H9 (cell line): ENCODE results near the gene KIF6. TPM values are rescaled to one million over a fixed set of nuclear protein-coding genes. Genes with fewer than 3 reads are reported as not detected.

Source experiments
- DNase-seq: peaks from one replicate; pipeline ENCODE4 v3.0.0-alpha.2; 2017
- H2AFZ ChIP-seq: one replicate; pipeline ENCODE4 v1.6.1; 2013; ENCODE audit warnings: mild to moderate bottlenecking, low read length, control low read depth, moderate library complexity
- H2AK5ac ChIP-seq: 2 replicates; pipeline ENCODE4 v1.6.1; 2013; ENCODE audit warnings: low read length, control low read depth, mixed read lengths; ENCODE audit not compliant: insufficient read length
- H2BK120ac ChIP-seq: one replicate; pipeline ENCODE4 v1.6.1; 2013; ENCODE audit warnings: low read depth, mild to moderate bottlenecking, low read length, control low read depth, inconsistent platforms; ENCODE audit not compliant: poor library complexity, severe bottlenecking
- H2BK12ac ChIP-seq: 2 replicates; pipeline ENCODE4 v1.6.1; 2013; ENCODE audit warnings: low read length, control low read depth, mixed read lengths, low read depth; ENCODE audit not compliant: insufficient read length
- H2BK15ac ChIP-seq: 2 replicates; pipeline ENCODE4 v1.6.1; 2013; ENCODE audit warnings: low read depth, low read length, control low read depth
- H2BK20ac ChIP-seq: one replicate; pipeline ENCODE4 v1.6.1; 2013; ENCODE audit warnings: low read depth, mild to moderate bottlenecking, low read length, control low read depth, inconsistent platforms; ENCODE audit not compliant: poor library complexity, severe bottlenecking
- H2BK5ac ChIP-seq: 2 replicates; pipeline ENCODE4 v1.6.1; 2013; ENCODE audit warnings: low read length, control low read depth, mixed read lengths; ENCODE audit not compliant: insufficient read length
- H3K14ac ChIP-seq: 2 replicates; pipeline ENCODE4 v1.6.1; 2013; ENCODE audit warnings: low read length, control low read depth; ENCODE audit not compliant: insufficient read depth
- H3K18ac ChIP-seq: 2 replicates; pipeline ENCODE4 v1.6.1; 2013; ENCODE audit warnings: low read depth, mild to moderate bottlenecking, mixed read lengths, low read length, control low read depth; ENCODE audit not compliant: insufficient read length
- H3K23ac ChIP-seq: 2 replicates; pipeline ENCODE4 v1.6.1; 2013; ENCODE audit warnings: low read length, control low read depth, mixed read lengths, low read depth; ENCODE audit not compliant: insufficient read length
- H3K23me2 ChIP-seq: 2 replicates; pipeline ENCODE4 v1.6.1; 2013; ENCODE audit warnings: low read depth, mild to moderate bottlenecking, mixed read lengths, low read length, control low read depth; ENCODE audit not compliant: insufficient read length, poor library complexity, severe bottlenecking
- H3K27ac ChIP-seq: 2 replicates; pipeline ENCODE4 v1.5.1; 2013; ENCODE audit warnings: low read length, control low read depth, mixed read lengths, low read depth; ENCODE audit not compliant: insufficient read length
- H3K27me3 ChIP-seq: 2 replicates; pipeline ENCODE4 v1.6.1; 2013; ENCODE audit warnings: low read length, control low read depth, inconsistent platforms; ENCODE audit not compliant: insufficient read depth
- H3K4ac ChIP-seq: 2 replicates; pipeline ENCODE4 v1.6.1; 2013; ENCODE audit warnings: low read depth, mild to moderate bottlenecking, control low read depth, inconsistent platforms, low read length, moderate library complexity
- H3K4me1 ChIP-seq: 2 replicates; pipeline ENCODE4 v1.6.1; 2013; ENCODE audit warnings: low read length, control low read depth, inconsistent platforms; ENCODE audit not compliant: insufficient read depth
- H3K4me2 ChIP-seq: 2 replicates; pipeline ENCODE4 v1.6.1; 2013; ENCODE audit warnings: low read length, control low read depth, mixed read lengths; ENCODE audit not compliant: insufficient read length, insufficient read depth
- H3K56ac ChIP-seq: 2 replicates; pipeline ENCODE4 v1.6.1; 2013; ENCODE audit warnings: low read depth, mild to moderate bottlenecking, mixed read lengths, low read length, control low read depth; ENCODE audit not compliant: insufficient read length
- H3K79me1 ChIP-seq: 2 replicates; pipeline ENCODE4 v1.6.1; 2013; ENCODE audit warnings: low read depth, mild to moderate bottlenecking, moderate library complexity, low read length, control low read depth, inconsistent platforms; ENCODE audit not compliant: insufficient read depth, poor library complexity, severe bottlenecking
- H3K79me2 ChIP-seq: 2 replicates; pipeline ENCODE4 v1.6.1; 2013; ENCODE audit warnings: low read length, control low read depth, inconsistent platforms; ENCODE audit not compliant: insufficient read depth
- H3K9ac ChIP-seq: 2 replicates; pipeline ENCODE4 v1.6.1; 2013; ENCODE audit warnings: low read length, control low read depth, mixed read lengths; ENCODE audit not compliant: insufficient read length; ENCODE audit errors: extremely low read depth
- H3K9me3 ChIP-seq: one replicate; pipeline ENCODE4 v1.6.1; 2013; ENCODE audit warnings: low read depth, low read length, inconsistent platforms; ENCODE audit not compliant: control insufficient read depth
- H3T11ph ChIP-seq: one replicate; pipeline ENCODE4 v1.6.1; 2013; ENCODE audit warnings: mild to moderate bottlenecking, low read length, control low read depth, inconsistent platforms
- H4K20me1 ChIP-seq: one replicate; pipeline ENCODE4 v1.6.1; 2013; ENCODE audit not compliant: control insufficient read depth, insufficient read length, insufficient read depth
- H4K5ac ChIP-seq: 2 replicates; pipeline ENCODE4 v1.6.1; 2013; ENCODE audit warnings: low read depth, mild to moderate bottlenecking, mixed read lengths, low read length, control low read depth; ENCODE audit not compliant: insufficient read length
- H4K8ac ChIP-seq: replicated peaks from 2 replicates; pipeline ENCODE4 v1.6.1; 2013; ENCODE audit warnings: low read length, control low read depth, mixed read lengths, low read depth; ENCODE audit not compliant: insufficient read length
- H4K91ac ChIP-seq: 2 replicates; pipeline ENCODE4 v1.6.1; 2013; ENCODE audit warnings: low read depth, mild to moderate bottlenecking, moderate library complexity, mixed read lengths, low read length, control low read depth; ENCODE audit not compliant: insufficient read length
- H3K27ac Mint-ChIP-seq, 3 experiments: 2 replicates in 2 of 3; 3 replicates in 1 of 3; pipeline ENCODE4 v1.8.0; 2020 to 2021; ENCODE audit warnings: mixed read lengths in 3 of 3, mild to moderate bottlenecking in 1 of 3, moderate library complexity in 1 of 3
- H3K27me3 Mint-ChIP-seq: 2 replicates; pipeline ENCODE4 v1.8.0; 2021; ENCODE audit warnings: low read depth, mild to moderate bottlenecking, moderate library complexity, mixed read lengths
- H3K36me3 Mint-ChIP-seq, 3 experiments: 2 replicates in 2 of 3; 3 replicates in 1 of 3; pipeline ENCODE4 v1.8.0; 2020 to 2021; ENCODE audit warnings: low read depth in 3 of 3, mixed read lengths in 3 of 3; ENCODE audit not compliant: insufficient read depth in 1 of 3
- H3K4me1 Mint-ChIP-seq, 2 experiments: 2 replicates each; pipeline ENCODE4 v1.8.0; 2020; ENCODE audit warnings: mixed read lengths in 2 of 2
- H3K4me3 Mint-ChIP-seq, 2 experiments: 2 replicates in 1 of 2; 3 replicates in 1 of 2; pipeline ENCODE4 v1.8.0; 2020 to 2021; ENCODE audit warnings: mild to moderate bottlenecking in 2 of 2, mixed read lengths in 2 of 2, moderate library complexity in 1 of 2
- H3K9me3 Mint-ChIP-seq, 2 experiments: 2 replicates in 1 of 2; 3 replicates in 1 of 2; pipeline ENCODE4 v1.8.0; 2020; ENCODE audit warnings: mild to moderate bottlenecking in 2 of 2, mixed read lengths in 2 of 2, moderate library complexity in 1 of 2
- CTCF ChIP-seq: fragments of 200-600 bp; sonication (generic); conservative IDR thresholded peaks from 3 replicates; pipeline ENCODE4 v1.8.0; 2021; ENCODE audit warnings: antibody characterized with exemption, mild to moderate bottlenecking
- WGBS: extraction: QIAGEN DNeasy Blood & Tissue Kit; methylation state at CpG from one replicate; pipeline ENCODE4 v1.1.7; 2013; ENCODE audit warnings: missing lambda C conversion rate, low lambda C conversion rate, mixed read lengths; ENCODE audit not compliant: insufficient read length; ENCODE audit errors: extremely low coverage; 5-methylcytosine and 5-hydroxymethylcytosine counted together
- total RNA-seq: library from RNA; stranded (reverse); gene quantifications from 2 replicates; pipeline ENCODE4 v1.2.1, GENCODE V29; 2021

KIF6 gene
- total RNA-seq, 1 experiment from 2014 or later: 0.63 TPM

GRCh38 chr6:39558079-39558478 is 167.1 kb downstream of the KIF6 start:
- Histone ChIP-seq H4K20me1 (no peaks in the 10 kb centered on the region), H3K27me3 (no peaks in the 10 kb centered on the region), H3K9me3 (no peaks in the 10 kb centered on the region), H3K9ac (no peak overlapping the region), H4K91ac (no peak overlapping the region), H2BK20ac (no peak overlapping the region), H3K27ac (no peak overlapping the region), H3K23me2 (no peaks in the 10 kb centered on the region), H3K79me2 (no peaks in the 10 kb centered on the region), H4K5ac (no peak overlapping the region), H3T11ph (no peak overlapping the region), H2BK5ac (no peak overlapping the region), H2BK15ac (no peak overlapping the region), H2BK12ac (no peak overlapping the region), H3K4me2 (no peak overlapping the region), H2AK5ac (no peak overlapping the region), H3K56ac (no peak overlapping the region), H3K4ac (no peak overlapping the region), H4K8ac (no peak overlapping the region), H2BK120ac (no peak overlapping the region), H3K4me1 (no peaks in the 10 kb centered on the region; the same call in 1 of the 2 replicates), H3K14ac (no peak overlapping the region), H3K79me1 (no peaks in the 10 kb centered on the region), H3K18ac (no peak overlapping the region), H3K23ac (no peak overlapping the region), H2AFZ (no peak overlapping the region)
- H3K4me1 Mint-ChIP-seq: peaks cover 15 to 20% of the 10 kb centered on the region in 2 experiments
- H3K9me3 Mint-ChIP-seq: no peaks in the 10 kb centered on the region
- H3K27ac Mint-ChIP-seq: no peak overlapping the region
- no peak for TF ChIP-seq CTCF
- no peaks in the 10 kb centered on the region; the same call in 1 of the 2 replicates for H3K27me3 Mint-ChIP-seq
- DNase-seq: no peak
- no peak overlapping the region for H3K4me3 Mint-ChIP-seq
- H3K36me3 Mint-ChIP-seq: no peaks in the 10 kb centered on the region
- whole genome bisulfite sequencing: no CpG with 5 or more reads among the region's 1 CpG
